VCaP (cell line): ENCODE results near the gene NEDD9.

Source experiments
- H3K27ac ChIP-seq: fragments of 450-650 bp; 2 replicates; pipeline ENCODE4 v1.5.1; 2017
- TF ChIP-seq, protein P1 (sequence below): fragments of 450-650 bp; conservative IDR thresholded peaks from 2 replicates; pipeline ENCODE4 v1.5.1; 2017; ENCODE audit warnings: mild to moderate bottlenecking, moderate library complexity

Gene NEDD9

DNA sequence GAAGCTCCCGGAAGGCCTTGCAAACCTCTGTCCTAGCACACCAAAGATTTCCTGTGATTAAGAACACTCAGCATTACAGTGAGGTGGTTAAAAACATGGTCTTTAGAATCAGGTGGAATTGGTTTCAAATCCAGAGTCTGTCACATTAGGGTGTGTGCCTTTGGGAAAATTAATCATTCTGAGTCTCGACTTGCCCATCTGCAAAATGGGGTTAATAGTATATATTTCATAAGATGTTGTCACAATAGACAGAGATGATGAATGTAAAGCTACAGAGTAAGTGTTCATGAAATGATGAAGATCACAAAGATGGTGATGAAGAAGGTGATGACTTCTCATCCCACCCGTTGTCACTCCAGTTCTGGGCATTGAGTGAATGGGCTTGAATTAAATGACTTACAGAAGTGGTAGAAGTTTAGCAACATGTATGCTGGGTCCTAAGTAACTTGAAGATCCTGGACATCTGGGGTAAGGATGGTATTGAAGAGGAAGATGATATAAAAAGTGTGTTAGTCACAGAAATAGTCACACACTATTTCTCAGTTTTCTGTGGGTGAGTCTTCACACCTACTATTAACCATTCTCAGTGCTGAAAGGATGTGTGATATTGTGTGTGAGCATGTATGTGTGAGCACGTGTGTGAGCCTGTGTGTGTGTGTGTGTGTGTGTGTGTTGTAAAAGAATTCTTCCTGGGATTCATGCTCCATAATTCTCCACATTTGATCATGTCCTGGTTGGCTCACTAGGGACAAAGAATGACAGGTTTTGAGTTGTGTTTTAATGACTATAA, 28.0 kb upstream of the NEDD9 start:
- H3K27ac ChIP-seq, result no peak overlapping the region
- TF ChIP-seq, protein P1, sequence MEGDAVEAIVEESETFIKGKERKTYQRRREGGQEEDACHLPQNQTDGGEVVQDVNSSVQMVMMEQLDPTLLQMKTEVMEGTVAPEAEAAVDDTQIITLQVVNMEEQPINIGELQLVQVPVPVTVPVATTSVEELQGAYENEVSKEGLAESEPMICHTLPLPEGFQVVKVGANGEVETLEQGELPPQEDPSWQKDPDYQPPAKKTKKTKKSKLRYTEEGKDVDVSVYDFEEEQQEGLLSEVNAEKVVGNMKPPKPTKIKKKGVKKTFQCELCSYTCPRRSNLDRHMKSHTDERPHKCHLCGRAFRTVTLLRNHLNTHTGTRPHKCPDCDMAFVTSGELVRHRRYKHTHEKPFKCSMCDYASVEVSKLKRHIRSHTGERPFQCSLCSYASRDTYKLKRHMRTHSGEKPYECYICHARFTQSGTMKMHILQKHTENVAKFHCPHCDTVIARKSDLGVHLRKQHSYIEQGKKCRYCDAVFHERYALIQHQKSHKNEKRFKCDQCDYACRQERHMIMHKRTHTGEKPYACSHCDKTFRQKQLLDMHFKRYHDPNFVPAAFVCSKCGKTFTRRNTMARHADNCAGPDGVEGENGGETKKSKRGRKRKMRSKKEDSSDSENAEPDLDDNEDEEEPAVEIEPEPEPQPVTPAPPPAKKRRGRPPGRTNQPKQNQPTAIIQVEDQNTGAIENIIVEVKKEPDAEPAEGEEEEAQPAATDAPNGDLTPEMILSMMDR, result no peak

DNA sequence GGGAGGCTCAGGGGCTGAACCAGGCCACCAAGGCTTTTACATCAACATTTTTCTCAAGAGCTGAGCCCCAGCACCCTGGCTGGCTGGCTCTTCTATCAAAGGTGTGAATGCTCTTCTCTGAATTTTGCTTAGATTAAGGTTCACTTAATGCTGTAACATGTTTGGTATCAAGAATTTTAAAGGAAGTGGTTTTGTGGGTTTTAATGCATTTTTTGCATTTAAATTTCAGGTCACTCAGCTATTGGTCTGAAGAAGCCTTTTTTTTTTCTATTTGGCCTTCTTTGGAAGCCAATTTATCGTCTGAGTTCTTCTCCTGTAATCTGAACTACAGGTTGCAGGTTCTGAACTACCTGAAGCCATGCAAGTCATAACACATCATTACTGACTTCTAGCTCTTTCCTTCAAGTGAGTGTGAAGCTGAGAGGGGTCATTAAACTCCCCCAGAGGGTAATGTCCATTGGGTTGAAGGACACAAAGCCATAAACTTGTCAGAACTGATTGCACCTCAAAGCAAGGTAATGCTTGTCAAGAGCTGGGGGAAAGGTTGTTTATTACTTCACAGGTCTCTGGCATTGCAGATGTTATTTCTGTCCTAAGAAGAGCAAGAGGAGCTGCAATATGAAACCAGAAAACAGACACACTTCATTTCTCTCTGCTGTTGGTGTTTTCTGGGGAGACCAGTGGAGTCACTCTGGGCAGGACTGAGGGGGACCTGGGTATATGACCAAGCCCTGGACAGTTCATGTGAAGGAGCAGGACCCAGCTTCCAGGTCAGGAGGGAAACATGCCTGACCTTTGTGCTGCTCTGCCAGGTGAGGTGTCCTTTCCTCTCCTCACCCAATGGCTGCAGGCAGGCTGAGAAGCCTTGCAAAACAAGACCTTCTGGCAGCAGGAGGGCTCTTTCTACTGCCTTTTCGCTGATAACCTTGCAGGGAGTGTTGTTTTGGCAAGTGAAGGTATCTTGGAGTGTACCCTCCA, 26.1 kb upstream of the NEDD9 start:
- TF ChIP-seq, protein P1, result no peak
- 0 out of 2 replicates have a peak overlapping the region, but pooled peaks have one; percentile 0 for H3K27ac ChIP-seq

DNA sequence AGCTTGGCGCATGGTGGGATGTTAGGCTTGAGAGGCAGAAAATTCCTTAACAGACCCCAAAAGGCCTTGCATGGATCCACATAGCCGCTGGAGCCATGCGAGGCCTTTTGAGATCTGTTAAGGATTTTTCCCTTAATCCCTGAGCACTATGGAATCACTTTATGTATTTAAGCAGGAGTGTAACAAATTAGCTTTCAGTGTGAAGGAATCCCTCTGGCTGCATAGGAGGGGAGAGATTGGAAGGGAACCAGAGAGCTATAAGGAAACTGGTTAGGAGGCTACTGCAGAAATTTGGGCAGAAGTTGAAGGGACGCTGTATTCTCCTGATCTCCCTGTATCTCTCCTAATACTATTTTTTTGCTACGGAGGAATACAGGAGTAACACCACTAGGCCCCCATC, 23.1 kb upstream of the NEDD9 start:
- TF ChIP-seq, protein P1, result no peak
- H3K27ac ChIP-seq, result no peak overlapping the region

DNA sequence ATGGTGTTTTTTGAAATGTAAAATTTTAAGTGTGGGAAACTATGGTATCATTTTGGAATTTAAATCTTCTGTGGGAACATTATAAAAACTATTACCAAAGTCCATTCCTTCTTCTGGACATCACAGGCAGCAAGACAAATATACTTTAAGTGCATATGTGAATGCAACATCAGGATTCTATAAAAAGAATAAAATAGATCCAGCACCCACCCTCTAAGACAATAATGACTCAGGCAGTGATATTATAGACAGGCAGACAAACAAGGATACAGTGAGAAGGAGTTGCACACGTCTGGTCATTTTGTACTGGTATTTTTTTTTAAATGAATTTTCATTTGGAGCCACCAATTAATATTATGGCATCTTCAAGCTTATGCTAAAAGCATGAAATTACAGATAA, 21.1 kb upstream of the NEDD9 start:
- no peak overlapping the region for H3K27ac ChIP-seq
- TF ChIP-seq, protein P1, result no peak

DNA sequence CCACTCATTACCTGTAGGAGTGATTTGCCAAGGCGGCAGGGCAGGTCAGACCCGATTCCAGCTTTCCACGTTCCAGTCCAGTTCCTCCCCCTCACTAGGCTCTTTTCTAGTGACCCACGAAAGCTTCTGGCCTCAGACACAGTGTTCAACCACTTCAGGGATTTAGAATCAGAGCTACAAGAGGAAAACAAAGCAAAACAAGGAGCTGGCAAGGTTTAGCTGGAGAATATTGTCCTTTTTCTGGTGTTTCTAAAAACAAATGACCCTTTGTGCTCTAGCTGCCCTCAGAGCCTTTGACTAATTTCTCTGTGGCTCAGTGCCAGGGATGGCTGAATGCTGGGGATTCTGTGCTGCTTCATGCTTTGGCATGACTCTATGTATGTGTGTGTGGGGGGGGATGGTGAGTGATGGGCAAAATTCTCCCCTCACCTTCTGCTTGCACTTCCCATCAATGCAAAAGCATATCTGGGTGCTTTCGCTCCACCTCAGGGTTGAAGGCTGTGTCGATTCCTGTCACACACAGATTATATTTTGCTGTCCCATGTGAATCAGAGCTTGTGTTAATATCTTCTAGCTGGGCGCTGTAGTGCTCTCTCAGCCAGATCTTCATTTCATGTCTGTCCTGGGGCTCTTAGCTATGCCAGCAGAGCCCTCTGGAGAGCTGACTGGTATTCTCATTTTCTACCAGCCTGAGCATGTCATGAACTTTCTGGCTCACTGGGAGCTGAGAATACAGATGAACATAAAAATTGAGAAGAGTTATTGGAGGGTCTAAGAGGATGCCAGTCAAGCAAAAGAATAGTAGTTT, 19.3 kb upstream of the NEDD9 start:
- TF ChIP-seq, protein P1, result no peak
- peak overlapping the region; percentile 47 for H3K27ac ChIP-seq

DNA sequence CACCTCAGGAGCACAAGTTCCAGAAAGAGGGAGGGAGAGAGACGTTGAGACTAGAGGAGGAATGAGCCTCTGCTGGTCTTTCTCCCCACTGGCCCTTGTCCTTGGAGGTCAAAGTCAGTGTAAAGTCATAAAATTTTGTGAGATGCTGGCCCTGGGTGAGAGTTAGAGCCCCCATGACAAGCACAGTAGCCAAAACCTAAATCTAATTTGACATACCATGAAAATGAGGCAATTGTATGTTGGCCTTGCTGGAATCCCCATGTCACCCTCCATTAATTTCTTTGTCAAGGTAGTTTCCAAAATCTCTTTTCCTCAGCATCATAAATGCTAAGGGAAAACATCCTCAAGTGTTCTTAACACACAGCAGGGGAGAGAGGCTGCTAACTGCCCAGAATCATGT, 17.6 kb upstream of the NEDD9 start:
- no peak overlapping the region for H3K27ac ChIP-seq
- TF ChIP-seq, protein P1, result no peak
